Measurements from ENCODE around the gene SIL1.

The SIL1 gene

GRCh38 chr5:139004374-139005307, 193.5 kb downstream of the SIL1 start:
- TF ChIP-seq CTCF (conservative IDR thresholded peaks at IDR 0.05; ENCODE audit: low read depth) = no peak
- H3K27ac ChIP-seq = no peak overlapping the region
- ChIA-PET CTCF (no interaction called here), POLR2A (ENCODE audit: low non-redundant PET) (no interaction called here)
- DNase-seq (ENCODE audit: low spot score) = no peak

- ChIA-PET CTCF (no interaction called here), POLR2A (ENCODE audit: low non-redundant PET) (no interaction called here)
- no peak for DNase-seq (ENCODE audit: low spot score)
- no peak overlapping the region for H3K27ac ChIP-seq
- TF ChIP-seq CTCF (conservative IDR thresholded peaks at IDR 0.05; ENCODE audit: low read depth) = no peak
These were observed 198.5 kb downstream of the SIL1 start for GRCh38 chr5:138999674-139000073.

- ChIA-PET POLR2A (ENCODE audit: low non-redundant PET) (no interaction called here), CTCF (interaction anchor here (0.7 kb wide), 1 partner anchor 74 kb away, joined by 4 read pairs; no protein-coding TSS in a partner anchor)
- no peak for TF ChIP-seq CTCF (conservative IDR thresholded peaks at IDR 0.05; ENCODE audit: low read depth)
- no peak overlapping the region for H3K27ac ChIP-seq
- DNase-seq (ENCODE audit: low spot score) = no peak
These were observed 199.6 kb downstream of the SIL1 start for GRCh38 chr5:138998521-138998920.

GRCh38 chr5:138996120-138996519, 202.0 kb downstream of the SIL1 start:
- POLR2A ChIA-PET (ENCODE audit: low non-redundant PET) = no interaction called here

GRCh38 chr5:138990986-138991590, 207.1 kb downstream of the SIL1 start:
- POLR2A ChIA-PET (ENCODE audit: low non-redundant PET) = no interaction called here
- no peak for TF ChIP-seq CTCF (conservative IDR thresholded peaks at IDR 0.05; ENCODE audit: low read depth)
- DNase-seq (ENCODE audit: low spot score) = no peak
- no peak overlapping the region for H3K27ac ChIP-seq
- CTCF ChIA-PET = no interaction called here

More at GRCh38 chr5:138996120-138996519, 202.0 kb downstream of the SIL1 start:
- TF ChIP-seq CTCF (conservative IDR thresholded peaks at IDR 0.05; ENCODE audit: low read depth) = no peak
- no peak overlapping the region for H3K27ac ChIP-seq
- CTCF ChIA-PET = no interaction called here
- no peak for DNase-seq (ENCODE audit: low spot score)

GRCh38 chr5:138989720-138990119, 208.4 kb downstream of the SIL1 start:
- TF ChIP-seq CTCF (conservative IDR thresholded peaks at IDR 0.05; ENCODE audit: low read depth) = no peak
- no peak overlapping the region for H3K27ac ChIP-seq
- ChIA-PET CTCF (no interaction called here), POLR2A (ENCODE audit: low non-redundant PET) (no interaction called here)
- no peak for DNase-seq (ENCODE audit: low spot score)

Measured in RWPE1 (cell line).